Measurements from ENCODE around the gene FAM237A.

FAM237A gene

DNA sequence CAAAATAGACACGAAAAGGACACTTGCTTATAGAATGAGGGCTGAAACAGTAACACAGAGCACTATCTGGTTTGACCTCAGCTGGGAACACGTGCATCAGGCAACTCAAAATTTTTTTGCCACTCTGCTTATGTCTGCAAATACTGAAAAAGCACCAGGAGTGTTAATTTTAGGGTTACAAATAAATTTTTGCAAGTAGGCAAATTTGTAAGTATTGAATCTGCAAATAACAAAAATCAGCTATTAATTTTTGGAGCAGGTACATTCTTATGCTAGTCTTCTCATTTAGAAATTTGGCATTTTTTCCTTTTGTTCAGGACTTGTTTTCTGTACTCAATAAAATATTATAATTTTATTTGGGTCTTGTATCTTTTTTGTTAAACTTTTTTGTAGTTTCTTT is 46.2 kb downstream of the FAM237A start:
- Histone ChIP-seq H3K27ac (ENCODE audit: low read length) (no peak overlapping the region), H3K36me3 (ENCODE audit: control insufficient read depth, insufficient read depth, low read length) (no peaks in the 10 kb centered on the region), H3K4me3 (ENCODE audit: low read length) (no peak overlapping the region), H3K4me1 (ENCODE audit: control insufficient read depth, insufficient read depth, low read length) (no peaks in the 10 kb centered on the region), H3K27me3 (ENCODE audit: control insufficient read depth, insufficient read depth, low read length) (no peaks in the 10 kb centered on the region), H3K9me3 (ENCODE audit: control insufficient read depth, insufficient read depth, low read length) (no peaks in the 10 kb centered on the region)
- no CpG with 5 or more reads among the region's 2 CpGs for WGBS (ENCODE audit: insufficient coverage, insufficient read length)
- no peak for DNase-seq (ENCODE audit: low read depth, low spot score)

DNA sequence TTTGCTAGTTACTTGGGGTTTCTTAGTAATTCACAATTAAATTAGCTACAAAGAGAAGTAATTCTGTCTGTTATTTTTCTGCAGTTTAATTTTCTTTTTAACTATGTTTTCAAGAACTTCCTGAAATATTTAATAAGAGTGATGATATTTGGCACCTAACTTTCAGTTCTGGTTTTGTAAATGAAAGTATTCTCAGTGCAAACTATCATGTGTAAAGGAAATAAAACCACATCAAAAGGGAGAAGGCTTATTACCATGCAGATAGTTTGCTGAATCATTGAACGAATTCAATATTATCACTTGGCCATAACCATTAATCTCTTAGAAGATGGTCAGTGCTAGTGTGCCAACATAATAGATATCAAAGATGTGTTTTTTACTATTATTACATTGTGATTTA is 46.7 kb downstream of the FAM237A start:
- H3K4me3 ChIP-seq (ENCODE audit: low read length) = no peak overlapping the region
- no peaks in the 10 kb centered on the region for H3K9me3 ChIP-seq (ENCODE audit: control insufficient read depth, insufficient read depth, low read length)
- no CpG with 5 or more reads among the region's 1 CpG for WGBS (ENCODE audit: insufficient coverage, insufficient read length)
- no peak for DNase-seq (ENCODE audit: low read depth, low spot score)
- H3K36me3 ChIP-seq (ENCODE audit: control insufficient read depth, insufficient read depth, low read length) = no peaks in the 10 kb centered on the region
- no peak overlapping the region for H3K27ac ChIP-seq (ENCODE audit: low read length)
- no peaks in the 10 kb centered on the region for H3K27me3 ChIP-seq (ENCODE audit: control insufficient read depth, insufficient read depth, low read length)
- H3K4me1 ChIP-seq (ENCODE audit: control insufficient read depth, insufficient read depth, low read length) = no peaks in the 10 kb centered on the region

DNA sequence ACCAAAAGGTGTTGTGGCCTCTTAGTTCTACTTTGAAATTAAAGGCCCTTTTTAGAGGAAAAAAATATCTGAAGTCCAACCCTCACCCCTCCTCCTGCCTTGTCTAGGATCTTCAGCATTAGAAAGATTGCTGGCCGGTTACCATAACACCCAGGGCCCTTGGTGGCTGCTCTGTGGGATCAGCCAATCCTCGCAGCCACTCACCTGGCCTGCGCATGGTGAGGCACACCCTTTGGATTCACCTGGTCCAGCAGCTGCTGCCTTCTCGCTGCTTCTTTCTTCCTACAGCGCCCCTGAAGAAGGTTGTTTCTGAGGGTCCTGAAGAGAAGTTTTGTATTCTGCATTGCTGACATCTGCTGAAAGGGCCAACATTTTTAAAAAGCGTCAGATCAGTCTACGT is 50.7 kb downstream of the FAM237A start:
- Histone ChIP-seq H3K27ac (ENCODE audit: low read length) (no peak overlapping the region), H3K4me3 (ENCODE audit: low read length) (no peak overlapping the region), H3K9me3 (ENCODE audit: control insufficient read depth, insufficient read depth, low read length) (no peaks in the 10 kb centered on the region), H3K4me1 (ENCODE audit: control insufficient read depth, insufficient read depth, low read length) (no peaks in the 10 kb centered on the region), H3K27me3 (ENCODE audit: control insufficient read depth, insufficient read depth, low read length) (no peaks in the 10 kb centered on the region), H3K36me3 (ENCODE audit: control insufficient read depth, insufficient read depth, low read length) (no peaks in the 10 kb centered on the region)
- no peak for DNase-seq (ENCODE audit: low read depth, low spot score)
- WGBS (ENCODE audit: insufficient coverage, insufficient read length) = no CpG with 5 or more reads among the region's 7 CpGs

DNA sequence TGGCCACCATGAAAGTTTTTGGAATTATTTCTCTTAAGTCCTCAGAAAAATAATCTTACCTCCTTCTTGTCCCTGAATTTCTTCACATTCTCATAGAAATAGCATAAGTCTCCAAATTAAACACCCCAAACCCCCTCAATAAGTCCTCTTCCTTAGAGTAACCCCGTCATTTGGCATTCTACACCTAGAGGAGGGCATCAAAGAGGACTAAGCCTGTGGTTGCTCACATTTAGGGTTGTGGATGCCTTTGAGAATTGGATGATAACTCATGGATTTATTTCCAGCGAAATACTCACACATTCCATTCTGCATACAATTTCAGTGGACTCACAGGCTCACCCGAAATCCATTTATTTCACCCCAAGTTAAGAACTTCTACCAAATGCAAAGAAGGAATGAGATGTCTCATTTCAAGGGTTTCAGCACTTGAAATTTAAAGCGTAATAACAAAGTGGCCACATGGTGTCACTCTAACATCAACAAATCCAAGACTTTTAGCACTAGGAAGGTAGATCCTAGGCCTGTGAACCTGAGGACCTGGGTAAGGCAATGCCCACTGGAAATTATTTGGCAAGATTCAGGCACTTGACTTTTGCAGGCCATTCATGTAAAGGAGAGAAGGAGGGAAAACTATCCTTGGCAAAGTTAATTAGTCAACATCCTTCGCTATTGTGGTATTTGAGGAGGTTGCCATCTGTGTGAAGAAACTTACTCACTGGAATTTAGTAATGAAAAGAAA is 51.3 kb downstream of the FAM237A start:
- no CpG with 5 or more reads among the region's 5 CpGs for WGBS (ENCODE audit: insufficient coverage, insufficient read length)
- H3K27me3 ChIP-seq (ENCODE audit: control insufficient read depth, insufficient read depth, low read length) = no peaks in the 10 kb centered on the region

DNA sequence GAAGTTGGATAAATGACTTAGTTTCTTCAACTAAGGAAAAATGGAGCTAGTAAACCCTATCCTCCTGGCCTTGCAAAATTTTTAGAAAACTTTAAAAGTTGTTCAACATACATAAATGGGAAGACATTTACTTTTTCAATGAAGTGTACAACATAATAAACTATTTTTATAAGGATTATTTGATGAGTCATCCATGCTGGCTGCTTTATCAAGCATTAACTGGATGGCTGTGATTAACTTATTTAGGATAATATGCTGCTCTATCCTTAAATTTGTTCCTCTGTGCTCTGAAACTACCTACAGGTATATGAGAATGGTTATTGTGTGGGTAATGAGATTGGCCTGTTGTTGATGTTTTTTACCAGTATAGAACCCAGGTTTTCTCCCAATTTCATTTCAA is 54.6 kb downstream of the FAM237A start:
- Histone ChIP-seq H3K27me3 (ENCODE audit: control insufficient read depth, insufficient read depth, low read length) (no peaks in the 10 kb centered on the region), H3K4me1 (ENCODE audit: control insufficient read depth, insufficient read depth, low read length) (no peaks in the 10 kb centered on the region), H3K9me3 (ENCODE audit: control insufficient read depth, insufficient read depth, low read length) (no peaks in the 10 kb centered on the region), H3K4me3 (ENCODE audit: low read length) (no peak overlapping the region), H3K27ac (ENCODE audit: low read length) (no peak overlapping the region), H3K36me3 (ENCODE audit: control insufficient read depth, insufficient read depth, low read length) (no peaks in the 10 kb centered on the region)
- no peak for DNase-seq (ENCODE audit: low read depth, low spot score)

More for the DNA sequence above, 51.3 kb downstream of the FAM237A start:
- no peaks in the 10 kb centered on the region for H3K4me1 ChIP-seq (ENCODE audit: control insufficient read depth, insufficient read depth, low read length)
- H3K36me3 ChIP-seq (ENCODE audit: control insufficient read depth, insufficient read depth, low read length) = no peaks in the 10 kb centered on the region
- H3K4me3 ChIP-seq (ENCODE audit: low read length) = no peak overlapping the region
- H3K27ac ChIP-seq (ENCODE audit: low read length) = no peak overlapping the region
- H3K9me3 ChIP-seq (ENCODE audit: control insufficient read depth, insufficient read depth, low read length) = no peaks in the 10 kb centered on the region
- peak; percentile 41 for DNase-seq (ENCODE audit: low read depth, low spot score)

DNA sequence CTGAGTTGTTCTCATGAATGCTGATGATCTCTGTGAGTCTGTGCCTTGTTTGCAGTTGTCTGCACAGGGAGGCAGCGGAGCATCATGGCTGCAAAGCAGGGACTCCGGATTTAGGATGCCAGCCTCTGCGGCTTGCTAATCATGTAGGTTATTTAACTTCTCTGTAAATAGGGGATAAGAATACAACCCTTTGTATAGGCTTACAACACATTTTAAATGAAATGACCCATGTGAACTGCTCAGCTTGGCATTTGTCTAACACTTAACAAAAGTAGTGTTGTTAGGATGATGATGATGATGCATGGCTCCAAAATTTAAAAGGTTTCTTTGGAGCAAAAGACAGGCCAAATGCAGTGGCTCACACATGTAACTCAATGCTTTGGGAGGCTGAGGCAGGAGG is 56.5 kb downstream of the FAM237A start:
- Histone ChIP-seq H3K27me3 (ENCODE audit: control insufficient read depth, insufficient read depth, low read length) (no peaks in the 10 kb centered on the region), H3K27ac (ENCODE audit: low read length) (no peak overlapping the region), H3K4me3 (ENCODE audit: low read length) (no peak overlapping the region), H3K36me3 (ENCODE audit: control insufficient read depth, insufficient read depth, low read length) (no peaks in the 10 kb centered on the region), H3K9me3 (ENCODE audit: control insufficient read depth, insufficient read depth, low read length) (no peaks in the 10 kb centered on the region), H3K4me1 (ENCODE audit: control insufficient read depth, insufficient read depth, low read length) (no peaks in the 10 kb centered on the region)
- no peak for DNase-seq (ENCODE audit: low read depth, low spot score)
- WGBS (ENCODE audit: insufficient coverage, insufficient read length) = no CpG with 5 or more reads among the region's 3 CpGs

Data from iPS DF 6.9 (cell line).